Measurements from ENCODE around the gene FNBP1. TPM values are rescaled to one million over a fixed set of nuclear protein-coding genes. Genes with fewer than 3 reads are reported as not detected.
A peak's percentile ranks its signal among the peaks of the same experiment; 100 is the strongest.
"Not testable (repeated sequence)": the region's sequence is repeated elsewhere in the genome, so short reads cannot be mapped to it uniquely, and the experiment has no call there.

FNBP1 gene
- total and polyA plus RNA-seq, 7 donors: 12.5 to 172 (median 92.8) TPM

DNA sequence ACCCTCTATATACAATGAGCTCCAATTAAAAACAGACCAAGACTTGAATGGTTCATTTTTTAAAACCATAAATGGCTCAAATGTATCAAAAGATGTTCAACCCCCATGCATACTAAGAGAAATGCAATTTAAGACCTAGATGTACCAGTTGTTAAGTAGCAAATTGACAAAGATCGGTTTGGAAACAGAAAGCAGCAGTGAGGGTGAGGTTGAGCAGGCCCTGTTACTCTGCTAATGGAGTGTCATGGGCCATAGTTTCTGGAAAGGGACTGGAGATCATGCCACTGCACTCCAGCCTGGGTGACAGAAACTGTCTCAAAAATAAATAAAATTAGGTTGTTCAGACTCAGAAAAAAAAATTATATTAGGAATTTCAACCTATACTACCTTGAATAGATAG, 55.0 kb downstream of the FNBP1 start:
- Histone ChIP-seq H3K27me3 (no peaks in the 10 kb centered on the region), H3K4me1 (peaks cover 0 to 80% (median 61%) of the 10 kb centered on the region in 4 donors), H3K27ac (peak overlapping the region in 3 of 4 donors; percentile 48 to 81 (median 81)), H3K9me3 (no peaks in the 10 kb centered on the region), H3K4me3 (no peak overlapping the region), H3K36me3 (no peaks in the 10 kb centered on the region)
- intact Hi-C loops (cut with DNase I): no loop called here
- TF ChIP-seq EP300 (IDR thresholded peaks at IDR 0.05) (no peak), POLR2AphosphoS5 (IDR thresholded peaks at IDR 0.05) (no peak), POLR2A (IDR thresholded peaks at IDR 0.05) (no peak)
- TF ChIP-seq, protein P1, sequence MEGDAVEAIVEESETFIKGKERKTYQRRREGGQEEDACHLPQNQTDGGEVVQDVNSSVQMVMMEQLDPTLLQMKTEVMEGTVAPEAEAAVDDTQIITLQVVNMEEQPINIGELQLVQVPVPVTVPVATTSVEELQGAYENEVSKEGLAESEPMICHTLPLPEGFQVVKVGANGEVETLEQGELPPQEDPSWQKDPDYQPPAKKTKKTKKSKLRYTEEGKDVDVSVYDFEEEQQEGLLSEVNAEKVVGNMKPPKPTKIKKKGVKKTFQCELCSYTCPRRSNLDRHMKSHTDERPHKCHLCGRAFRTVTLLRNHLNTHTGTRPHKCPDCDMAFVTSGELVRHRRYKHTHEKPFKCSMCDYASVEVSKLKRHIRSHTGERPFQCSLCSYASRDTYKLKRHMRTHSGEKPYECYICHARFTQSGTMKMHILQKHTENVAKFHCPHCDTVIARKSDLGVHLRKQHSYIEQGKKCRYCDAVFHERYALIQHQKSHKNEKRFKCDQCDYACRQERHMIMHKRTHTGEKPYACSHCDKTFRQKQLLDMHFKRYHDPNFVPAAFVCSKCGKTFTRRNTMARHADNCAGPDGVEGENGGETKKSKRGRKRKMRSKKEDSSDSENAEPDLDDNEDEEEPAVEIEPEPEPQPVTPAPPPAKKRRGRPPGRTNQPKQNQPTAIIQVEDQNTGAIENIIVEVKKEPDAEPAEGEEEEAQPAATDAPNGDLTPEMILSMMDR (IDR thresholded peaks at IDR 0.05): no peak
- DNase-seq: no peak
- 83 to 89% methylated on average over 1 of the region's 1 CpG for WGBS, 2 donors

- no peaks in the 10 kb centered on the region for H3K9me3 ChIP-seq
- TF ChIP-seq POLR2A (IDR thresholded peaks at IDR 0.05): no peak
- no peak for TF ChIP-seq EP300 (IDR thresholded peaks at IDR 0.05)
- no peaks in the 10 kb centered on the region for H3K36me3 ChIP-seq
- no peaks in the 10 kb centered on the region for H3K27me3 ChIP-seq
- peak; percentile 29 for DNase-seq
- peaks cover 0 to 72% (median 56%) of the 10 kb centered on the region in 4 donors for H3K4me1 ChIP-seq
- intact Hi-C loops (cut with DNase I): no loop called here
- peak overlapping the region; percentile 46 to 81 (median 64) for H3K27ac ChIP-seq
- 70 to 77% methylated on average over 8 of the region's 8 CpGs for WGBS, 2 donors
- no peak overlapping the region for H3K4me3 ChIP-seq
These were observed 55.9 kb downstream of the FNBP1 start for GRCh38 chr9:129987047-129987446.

GRCh38 chr9:129984589-129984988, 58.4 kb downstream of the FNBP1 start:
- H3K9me3 ChIP-seq; H3K36me3 ChIP-seq; H3K27me3 ChIP-seq; intact Hi-C loops (cut with DNase I); H3K4me3 ChIP-seq: not testable (repeated sequence)
- WGBS, 2 donors: 81 to 85% methylated on average over 9 of the region's 9 CpGs
- Histone ChIP-seq H3K27ac (peak overlapping the region; percentile 20 to 66 (median 50)), H3K4me1 (peaks cover 0 to 47% (median 37%) of the 10 kb centered on the region in 4 donors)
- peak; percentile 45 for DNase-seq

DNA sequence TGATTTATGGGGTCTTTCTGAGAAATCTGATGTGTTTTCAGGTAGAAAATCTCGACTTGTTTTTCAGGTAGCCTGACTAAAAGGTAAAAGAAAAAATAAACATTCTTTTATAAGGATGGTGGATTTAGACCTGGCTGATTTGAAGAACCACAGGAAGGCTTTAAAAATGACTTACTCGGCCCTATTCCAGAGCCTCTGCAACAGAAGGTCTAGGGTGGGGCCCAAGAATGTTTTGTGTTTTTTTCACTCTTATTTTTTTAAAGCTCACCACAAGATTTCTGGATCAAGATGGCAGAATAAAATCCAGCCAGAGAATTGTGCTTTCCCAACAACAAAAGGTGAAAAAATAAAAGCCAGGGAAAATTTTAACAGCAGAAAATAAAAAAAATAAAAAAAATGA, 59.1 kb downstream of the FNBP1 start:
- Histone ChIP-seq H3K4me1 (peaks cover 0 to 40% (median 30%) of the 10 kb centered on the region in 4 donors), H3K36me3 (peaks cover 0 to 3% (median under 1%) of the 10 kb centered on the region in 4 donors), H3K4me3 (no peak overlapping the region), H3K27ac (peak overlapping the region; percentile 20 to 66 (median 50)), H3K27me3 (no peaks in the 10 kb centered on the region), H3K9me3 (no peaks in the 10 kb centered on the region)
- peak; percentile 42 for DNase-seq
- 60 to 69% methylated on average over 2 of the region's 2 CpGs for WGBS, 2 donors
- intact Hi-C loops (cut with DNase I): no loop called here
- TF ChIP-seq, protein P1 (IDR thresholded peaks at IDR 0.05): no peak
- no peak for TF ChIP-seq EP300 (IDR thresholded peaks at IDR 0.05)
- TF ChIP-seq POLR2AphosphoS5 (IDR thresholded peaks at IDR 0.05): no peak
- TF ChIP-seq POLR2A (IDR thresholded peaks at IDR 0.05): no peak

- 88 to 89% methylated on average over 15 of the region's 15 CpGs for WGBS, 2 donors
These were observed 61.6 kb downstream of the FNBP1 start for GRCh38 chr9:129981180-129981907.

GRCh38 chr9:129980224-129980623, 62.8 kb downstream of the FNBP1 start:
- peaks cover 0 to 38% (median 23%) of the 10 kb centered on the region in 4 donors for H3K36me3 ChIP-seq
- DNase-seq; H3K27me3 ChIP-seq; H3K9me3 ChIP-seq; H3K4me3 ChIP-seq; intact Hi-C loops (cut with DNase I): not testable (repeated sequence)
- peaks cover 0 to 19% (median 15%) of the 10 kb centered on the region in 4 donors for H3K4me1 ChIP-seq
- peak overlapping the region in 2 of 4 donors; percentile 21 to 24 for H3K27ac ChIP-seq
- 91 to 96% methylated on average over 9 of the region's 9 CpGs for WGBS, 2 donors

More at GRCh38 chr9:129981180-129981907, 61.6 kb downstream of the FNBP1 start:
- DNase-seq: peak; percentile 83
- intact Hi-C loops (cut with DNase I): no loop called here
- peaks cover 0 to 19% (median 18%) of the 10 kb centered on the region in 4 donors for H3K4me1 ChIP-seq
- H3K9me3 ChIP-seq: no peaks in the 10 kb centered on the region
- no peak overlapping the region for H3K4me3 ChIP-seq
- TF ChIP-seq EP300 (IDR thresholded peaks at IDR 0.05): peak in 3 of 4 donors; percentile 17 to 45 (median 26)
- TF ChIP-seq, protein P1 (IDR thresholded peaks at IDR 0.05): no peak
- TF ChIP-seq POLR2A (IDR thresholded peaks at IDR 0.05): no peak
- peak in 3 of 4 donors; percentile 6 to 14 (median 9) for TF ChIP-seq POLR2AphosphoS5 (IDR thresholded peaks at IDR 0.05)
- H3K27ac ChIP-seq: peak overlapping the region; percentile 44 to 66 (median 55)
- H3K36me3 ChIP-seq: peaks cover 0 to 27% (median 20%) of the 10 kb centered on the region in 4 donors
- no peaks in the 10 kb centered on the region for H3K27me3 ChIP-seq

All from sigmoid colon (tissue), 7 donors.